Esophagus squamous epithelium (tissue), 4 donors: ENCODE results near the gene SLBP.

Experiments
- CTCF ChIP-seq, 6 experiments: fragments of 450-650 bp in 4 of 6; fragments of 200-600 bp in 2 of 6; sonication (generic) in 2 of 6; IDR thresholded peaks; one replicate each; pipeline ENCODE4 v1.5.1; 2016 to 2019; ENCODE audit warnings: antibody characterized with exemption in 6 of 6, mild to moderate bottlenecking in 4 of 6, moderate library complexity in 4 of 6
- POLR2A ChIP-seq, 4 donors: fragments of 450-650 bp; IDR thresholded peaks; one replicate each; pipeline ENCODE4 v1.6.1; 2017; ENCODE audit warnings: antibody characterized with exemption in 4 of 4, mild to moderate bottlenecking in 4 of 4, moderate library complexity in 3 of 4

GRCh38 chr4:1727117-1728031, 15.3 kb upstream of the SLBP start:
- TF ChIP-seq CTCF (IDR thresholded peaks at IDR 0.05) (no peak), POLR2A (IDR thresholded peaks at IDR 0.05) (no peak)
